ENCODE measurements around the gene FNDC11.
"Not testable (repeated sequence)": the region's sequence is repeated elsewhere in the genome, so short reads cannot be mapped to it uniquely, and the experiment has no call there.

Gene FNDC11, protein sequence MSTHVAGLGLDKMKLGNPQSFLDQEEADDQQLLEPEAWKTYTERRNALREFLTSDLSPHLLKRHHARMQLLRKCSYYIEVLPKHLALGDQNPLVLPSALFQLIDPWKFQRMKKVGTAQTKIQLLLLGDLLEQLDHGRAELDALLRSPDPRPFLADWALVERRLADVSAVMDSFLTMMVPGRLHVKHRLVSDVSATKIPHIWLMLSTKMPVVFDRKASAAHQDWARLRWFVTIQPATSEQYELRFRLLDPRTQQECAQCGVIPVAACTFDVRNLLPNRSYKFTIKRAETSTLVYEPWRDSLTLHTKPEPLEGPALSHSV

DNA sequence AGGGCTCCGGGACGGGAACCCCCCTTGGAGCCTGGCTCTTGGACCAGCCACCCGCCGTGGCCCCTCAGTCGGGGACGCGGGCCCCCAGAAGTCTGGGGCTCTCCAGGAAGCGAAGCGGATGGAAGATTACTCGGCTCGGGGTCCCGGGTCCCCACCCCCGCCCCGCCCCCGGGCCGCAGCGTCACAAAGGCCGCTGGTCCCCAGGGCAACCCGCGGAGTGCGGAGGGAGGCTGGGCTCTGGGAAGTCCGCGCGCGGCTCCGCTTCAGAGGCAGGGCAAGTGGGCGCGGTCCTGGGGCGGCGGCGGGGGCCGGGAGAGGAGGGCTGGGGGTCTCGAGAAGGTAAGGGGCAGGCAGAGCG lies at the start of gene FNDC11:
TSS of gene FNDC11 (plus strand) at position 227 of the 358 bp plus-strand sequence. CDS start 1,505 bp downstream, outside the sequence.
- no peak for DNase-seq (ENCODE audit: low read depth in 3 of 3)

DNA sequence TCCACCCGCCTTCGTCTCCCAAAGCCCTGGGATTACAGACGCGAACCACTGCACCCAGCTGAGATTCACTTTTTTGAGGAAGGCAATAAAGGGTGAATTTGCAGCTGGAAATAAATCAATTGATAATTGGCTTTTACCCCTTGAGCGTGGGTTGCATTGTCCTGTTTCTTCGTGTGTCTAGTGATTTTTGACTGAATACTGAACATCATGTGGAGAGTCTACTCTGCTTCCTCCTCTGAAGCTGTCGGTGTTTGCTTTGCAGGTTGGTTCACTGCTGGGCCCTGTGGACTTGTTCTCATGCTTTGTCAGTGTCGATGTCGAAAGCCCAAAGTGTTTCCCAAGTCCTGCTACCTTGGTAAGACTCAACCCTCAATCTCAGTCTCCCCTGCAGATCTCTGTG lies 49.3 kb upstream of the FNDC11 start:
- no peak for DNase-seq (ENCODE audit: low read depth in 3 of 3)

DNA sequence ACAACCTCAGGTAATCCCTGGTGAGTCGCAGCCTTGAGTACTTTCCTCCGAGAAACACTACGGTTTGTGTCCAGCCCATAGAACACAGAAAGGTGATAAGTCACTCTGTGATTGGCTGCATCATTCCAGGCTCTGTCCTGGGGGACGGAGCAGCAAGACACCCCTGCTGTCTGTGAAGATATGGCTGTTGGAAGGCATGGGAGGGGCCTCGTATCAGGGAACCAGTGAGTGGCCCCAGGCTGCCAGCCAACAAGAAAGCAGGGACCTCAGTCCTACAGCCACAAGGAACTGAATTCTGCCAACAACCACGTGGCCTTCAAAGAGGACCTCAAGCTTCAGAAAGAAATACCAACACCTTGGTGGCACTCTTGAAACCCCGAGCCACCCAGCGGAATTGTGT lies 48.7 kb upstream of the FNDC11 start:
- DNase-seq (ENCODE audit: low read depth in 3 of 3): no peak

DNA sequence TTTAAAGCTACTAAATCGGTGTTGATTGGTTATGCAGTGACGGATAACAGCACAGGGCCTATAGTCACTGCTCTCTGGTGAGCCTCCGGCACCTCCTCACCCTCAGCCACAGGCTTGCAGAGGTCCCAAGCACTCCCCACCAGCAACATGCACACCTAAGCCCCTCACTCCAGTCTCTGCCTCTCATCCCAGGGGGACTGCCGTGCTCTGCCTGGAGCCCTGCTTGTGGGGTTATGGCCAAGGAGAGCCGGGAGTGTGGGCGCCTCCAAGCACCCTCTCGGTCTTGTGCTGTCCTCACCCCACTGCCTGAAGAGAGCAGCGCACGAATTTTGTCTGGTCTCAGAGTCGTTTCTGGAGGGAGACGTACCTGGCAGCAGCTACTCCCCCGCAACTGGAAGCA lies 48.2 kb upstream of the FNDC11 start:
- no peak for DNase-seq (ENCODE audit: low read depth in 3 of 3)

DNA sequence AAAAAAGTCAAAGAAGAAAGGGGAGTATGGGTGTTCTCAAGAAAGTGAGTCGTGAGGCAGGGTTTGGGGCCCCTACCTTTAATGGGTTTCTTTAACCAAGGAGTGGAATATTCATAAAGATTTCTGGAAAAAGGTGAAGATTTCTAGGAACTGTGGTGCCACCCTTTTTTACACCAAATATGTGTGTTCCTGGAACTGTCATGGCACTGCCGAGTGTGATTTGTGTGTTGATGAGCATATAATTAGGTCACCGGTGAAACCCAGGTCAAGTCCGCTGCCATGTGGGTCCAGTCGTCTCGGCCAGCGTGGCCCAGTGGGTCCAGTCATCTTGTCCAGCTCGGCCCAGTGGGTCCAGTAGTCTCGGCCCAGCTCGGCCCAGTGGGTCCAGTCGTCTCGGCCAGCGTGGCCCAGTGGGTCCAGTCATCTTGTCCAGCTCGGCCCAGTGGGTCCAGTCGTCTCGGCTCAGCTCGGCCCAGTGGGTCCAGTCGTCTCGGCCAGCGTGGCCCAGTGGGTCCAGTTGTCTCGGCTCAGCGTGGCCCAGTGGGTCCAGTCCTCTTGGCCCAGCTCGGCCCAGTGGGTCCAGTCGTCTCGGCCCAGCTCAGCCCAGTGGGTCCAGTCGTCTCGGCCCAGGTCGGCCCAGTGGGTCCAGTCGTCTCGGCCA lies 46.7 kb upstream of the FNDC11 start:
- no peak for DNase-seq (ENCODE audit: low read depth in 3 of 3)

DNA sequence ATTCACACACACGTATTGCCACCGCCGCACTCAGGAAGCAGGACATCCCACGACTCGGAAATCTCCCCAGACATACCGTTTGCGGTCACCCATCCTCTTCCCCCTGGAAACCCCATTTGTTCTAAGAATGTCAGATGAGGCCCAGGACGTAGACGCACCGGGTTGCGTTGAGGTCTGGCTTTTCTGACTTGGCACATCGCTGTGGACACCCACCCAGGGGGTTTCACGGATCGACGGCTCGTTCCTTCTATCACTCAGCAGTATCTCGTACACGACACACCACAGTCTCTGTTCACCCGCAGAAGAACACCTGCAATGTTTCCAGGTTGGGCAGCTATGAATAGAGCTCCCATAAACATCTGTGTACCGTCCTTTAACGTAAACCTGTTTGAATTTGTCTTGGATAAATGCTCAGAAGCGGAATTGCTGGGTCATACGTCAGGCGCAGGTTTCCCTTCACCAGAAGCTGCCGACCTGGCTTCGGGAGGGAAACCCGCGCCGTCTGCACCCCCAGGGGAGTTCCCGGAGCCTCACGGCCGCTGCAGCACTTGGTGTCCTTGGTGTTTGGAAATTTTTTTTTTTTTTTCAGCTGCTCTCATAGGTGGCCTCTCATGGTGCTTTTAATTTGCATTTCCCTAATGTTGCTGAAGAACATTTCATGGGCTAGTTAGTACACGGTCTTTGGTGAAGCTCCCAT lies 45.7 kb upstream of the FNDC11 start:
- DNase-seq (ENCODE audit: low read depth in 3 of 3): no peak

DNA sequence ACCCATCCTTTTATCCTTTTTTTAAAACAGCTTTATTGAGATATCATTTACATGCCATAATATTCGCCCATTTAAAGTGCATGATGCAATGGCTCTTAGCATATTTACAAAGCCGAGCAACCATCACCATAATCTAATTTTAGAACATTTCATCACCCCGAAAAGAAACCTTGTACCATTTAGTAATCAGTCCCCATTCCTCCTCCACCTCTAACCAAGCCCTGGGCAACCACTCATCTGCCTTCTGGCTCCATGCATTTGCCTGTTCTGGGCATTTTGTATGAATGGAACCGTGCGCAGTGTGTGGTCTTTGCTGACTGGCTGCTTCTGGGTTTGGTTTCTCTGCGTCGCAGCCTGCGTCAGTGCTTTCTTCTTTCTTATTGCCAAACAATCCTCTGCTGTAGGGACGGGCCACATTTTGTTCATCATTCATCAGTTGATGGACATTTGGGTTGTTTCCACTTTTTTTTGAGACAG lies 44.8 kb upstream of the FNDC11 start:
- no peak for DNase-seq (ENCODE audit: low read depth in 3 of 3)

DNA sequence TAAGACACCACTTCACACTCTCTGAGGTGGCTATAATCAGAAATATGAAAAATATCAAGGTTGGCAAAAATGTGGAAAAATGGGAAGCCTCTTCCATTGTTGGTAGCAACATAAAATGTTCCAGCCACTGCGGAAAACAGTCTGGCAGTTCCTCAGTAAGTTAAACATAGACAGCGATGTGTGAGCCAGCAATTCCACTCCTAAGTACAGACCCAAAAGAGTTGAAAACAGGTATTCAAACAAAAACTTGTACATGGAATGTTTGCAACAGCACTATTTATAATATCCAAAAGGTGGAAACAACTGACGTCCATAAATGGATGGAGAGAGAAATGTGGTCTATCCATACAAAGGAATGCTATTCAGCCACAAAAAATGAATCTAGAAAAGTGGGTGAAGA lies 40.8 kb upstream of the FNDC11 start:
- no peak for DNase-seq (ENCODE audit: low read depth in 3 of 3)

DNA sequence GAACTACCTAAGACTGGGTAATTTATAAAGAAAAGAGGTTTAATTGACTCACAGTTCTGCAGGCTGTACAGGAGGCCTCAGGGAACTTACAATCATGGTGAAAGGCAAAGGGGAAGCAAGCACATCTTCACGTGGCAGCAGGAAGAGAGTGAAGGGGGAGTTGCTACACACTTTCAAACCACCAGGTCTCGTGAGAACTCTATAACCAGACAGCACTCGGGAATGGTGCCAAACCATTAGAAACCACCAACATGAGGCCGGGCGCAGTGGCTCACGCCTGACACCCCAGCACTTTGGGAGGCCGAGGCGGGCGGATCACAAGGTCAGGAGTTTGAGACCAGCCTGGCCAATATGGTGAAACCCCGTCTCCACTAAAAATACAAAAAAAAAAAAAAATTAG lies 39.4 kb upstream of the FNDC11 start:
- not testable (repeated sequence) for DNase-seq (ENCODE audit: low read depth in 3 of 3)

DNA sequence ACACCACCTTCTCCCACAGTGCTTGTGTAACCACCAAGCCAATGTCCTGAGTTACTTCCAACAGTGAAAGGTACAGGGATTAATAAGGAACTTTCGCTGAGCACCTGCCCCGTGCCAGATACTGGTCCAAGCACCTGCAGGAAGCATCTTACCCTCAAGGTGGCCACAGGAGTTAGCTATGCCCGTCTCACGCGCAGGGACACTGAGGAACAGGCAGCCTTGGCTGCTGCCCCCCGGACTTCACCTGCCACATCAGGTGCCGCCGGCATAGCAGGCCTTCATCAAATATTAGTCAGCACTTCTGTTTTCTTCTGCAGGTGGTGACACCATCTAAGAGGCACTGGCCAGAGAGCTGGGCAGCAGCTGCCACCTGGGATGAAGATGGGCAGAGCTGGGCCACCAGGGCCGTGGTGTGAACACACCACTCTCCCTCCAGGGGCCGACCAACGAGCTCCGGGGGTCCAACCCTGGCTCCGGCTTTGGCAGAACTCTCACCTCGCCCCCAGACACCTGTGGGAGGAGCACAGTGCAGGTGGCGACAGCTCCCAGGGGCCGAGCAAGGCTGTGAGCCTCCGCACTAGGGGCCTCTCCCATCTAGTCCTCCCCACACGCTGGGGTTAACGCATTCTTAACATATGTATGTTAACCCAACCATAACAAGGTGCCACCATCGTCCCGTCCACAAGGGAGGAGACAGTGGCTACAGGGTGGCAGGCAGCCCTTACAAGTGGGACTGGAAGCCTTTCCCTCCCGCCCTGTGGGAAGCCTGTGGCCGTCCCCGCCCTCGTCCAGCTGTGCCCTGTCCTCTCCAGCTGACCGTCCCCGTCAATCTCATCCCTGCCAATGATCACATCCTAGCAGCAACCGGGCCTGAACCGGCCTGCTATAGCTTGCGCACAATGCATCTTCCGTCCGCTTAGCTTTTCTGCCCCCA lies 36.3 kb upstream of the FNDC11 start:
- DNase-seq (ENCODE audit: low read depth in 3 of 3): no peak

DNA sequence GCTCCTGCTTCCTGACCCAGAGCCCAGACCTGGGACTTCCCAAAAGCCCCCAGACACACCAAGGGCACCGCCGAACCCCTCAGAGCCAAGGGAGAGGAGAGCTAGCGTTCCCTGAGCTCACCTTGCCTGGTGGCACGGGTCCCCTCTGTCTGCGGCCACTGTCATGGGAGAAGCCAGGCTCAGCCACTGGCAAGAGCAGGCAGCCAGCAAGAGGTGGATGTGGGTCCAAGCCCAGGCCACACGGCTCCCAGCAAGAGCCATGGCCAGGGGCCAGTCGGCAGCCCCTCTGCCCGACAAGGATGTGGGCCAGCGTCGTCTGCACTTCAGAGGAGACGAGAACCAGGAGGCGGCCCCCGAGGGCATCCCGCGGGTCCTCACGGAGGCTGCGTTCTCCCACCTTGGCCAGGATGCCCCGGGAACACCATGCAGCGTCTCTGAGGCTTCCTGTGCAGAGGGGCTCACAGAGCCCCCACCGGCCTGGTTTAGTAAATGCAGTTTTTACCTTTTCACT lies 35.6 kb upstream of the FNDC11 start:
- no peak for DNase-seq (ENCODE audit: low read depth in 3 of 3)

DNA sequence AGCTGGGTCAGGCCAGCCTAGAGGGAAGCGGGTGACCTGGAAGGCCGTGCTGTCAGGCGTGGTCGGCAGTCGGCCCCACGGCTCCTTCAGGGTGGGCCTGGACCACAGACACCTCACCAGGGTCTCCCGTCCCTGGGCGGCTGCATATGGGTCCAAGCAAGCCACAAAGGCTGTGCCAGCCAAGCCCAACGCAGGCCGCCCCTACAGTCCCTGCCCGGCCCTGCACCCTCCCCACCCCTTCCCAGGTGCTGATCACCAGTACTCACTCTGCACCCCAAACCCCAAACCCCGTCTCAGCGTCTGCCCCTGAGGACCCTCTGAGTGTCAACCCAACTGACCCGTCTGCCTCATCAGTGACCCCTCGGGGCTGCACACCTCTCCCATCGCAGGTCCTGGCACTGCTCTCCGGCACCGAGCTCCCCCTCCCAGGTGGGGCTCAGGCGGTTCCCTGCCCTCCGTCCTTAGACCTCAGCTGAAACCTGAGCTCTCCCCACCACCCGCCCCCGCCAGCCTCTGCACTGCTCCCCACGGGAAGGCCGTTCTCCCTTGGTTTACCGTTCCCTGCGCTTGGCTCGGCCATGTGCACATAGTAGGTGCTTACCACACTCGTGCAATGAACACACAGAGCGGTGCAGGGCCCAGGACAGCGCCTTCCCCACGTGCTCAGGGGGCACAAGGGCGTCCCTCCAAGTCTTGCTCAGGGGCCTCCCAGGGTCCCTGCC lies 34.9 kb upstream of the FNDC11 start:
- no peak for DNase-seq (ENCODE audit: low read depth in 3 of 3)

DNA sequence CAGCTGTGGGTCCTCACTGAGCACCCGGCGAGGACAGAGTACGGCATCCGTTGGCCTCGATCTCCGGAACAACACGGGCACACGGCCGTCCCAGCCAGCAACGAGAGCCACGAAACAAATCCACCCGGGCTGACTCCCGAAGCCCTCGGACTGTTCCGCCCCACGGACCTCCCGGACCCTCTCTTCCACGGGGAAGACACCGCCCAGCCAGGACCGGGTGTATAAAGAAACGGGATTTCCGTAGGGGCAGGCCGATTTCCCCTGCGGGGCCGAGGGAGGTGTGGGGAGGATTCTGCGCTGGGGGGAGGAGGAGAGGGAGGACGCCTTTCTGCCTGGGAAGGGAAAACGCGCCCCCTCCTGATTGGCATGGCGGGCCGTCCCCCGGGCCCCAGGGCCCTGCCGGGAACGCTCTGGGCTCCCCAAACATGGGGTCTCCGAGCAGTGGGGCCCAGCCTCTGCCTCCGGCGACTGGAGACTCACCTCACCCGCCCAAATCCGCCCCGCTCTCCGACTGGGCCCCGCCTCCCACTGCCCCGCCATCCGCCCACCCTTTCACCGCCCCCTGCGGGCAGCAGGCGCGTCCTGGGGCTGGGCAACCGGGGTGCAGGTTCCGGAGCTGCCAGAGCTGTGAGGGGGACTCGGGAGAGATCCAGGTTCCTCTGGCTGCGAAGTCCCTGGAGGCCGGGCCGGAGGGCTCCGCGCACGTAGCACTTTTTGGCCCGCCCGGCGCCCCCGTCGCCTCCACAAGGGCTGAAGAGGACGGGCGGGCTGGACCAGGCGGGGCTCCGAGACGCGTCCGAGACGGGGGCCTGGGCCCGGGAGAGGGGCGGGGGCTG lies 34.1 kb upstream of the FNDC11 start:
- DNase-seq (ENCODE audit: low read depth in 3 of 3): peak in 2 of 3 donors; percentile 35 to 50

DNA sequence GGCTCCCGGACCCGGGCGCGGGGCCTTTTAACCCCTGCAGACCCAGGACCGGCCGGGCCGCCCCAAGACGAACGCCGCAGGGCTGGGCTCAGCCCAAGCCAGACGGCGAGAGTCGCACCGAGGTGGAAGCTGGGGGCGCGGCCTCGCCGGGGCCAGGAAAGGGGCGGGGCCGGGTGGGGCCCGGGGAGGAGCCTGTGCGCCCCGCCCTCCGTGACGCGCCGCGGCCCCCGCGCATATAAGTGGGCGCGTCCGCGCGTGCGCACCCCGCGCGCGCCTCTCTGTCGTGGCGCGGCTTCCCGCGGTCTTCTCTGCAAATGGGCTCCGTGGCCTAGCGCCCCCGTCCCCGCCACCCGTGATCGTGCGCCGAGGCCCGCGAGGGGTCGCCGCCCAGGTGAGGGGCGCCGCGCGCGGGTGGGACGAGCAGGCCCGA lies 33.4 kb upstream of the FNDC11 start, which contains the start of gene PPDPF:
TSS of gene PPDPF (plus strand) at position 262 of the 430 bp plus-strand sequence. CDS start 544 bp downstream, outside the sequence.
- peak; percentile 69 to 79 (median 70) for DNase-seq (ENCODE audit: low read depth in 3 of 3)

DNA sequence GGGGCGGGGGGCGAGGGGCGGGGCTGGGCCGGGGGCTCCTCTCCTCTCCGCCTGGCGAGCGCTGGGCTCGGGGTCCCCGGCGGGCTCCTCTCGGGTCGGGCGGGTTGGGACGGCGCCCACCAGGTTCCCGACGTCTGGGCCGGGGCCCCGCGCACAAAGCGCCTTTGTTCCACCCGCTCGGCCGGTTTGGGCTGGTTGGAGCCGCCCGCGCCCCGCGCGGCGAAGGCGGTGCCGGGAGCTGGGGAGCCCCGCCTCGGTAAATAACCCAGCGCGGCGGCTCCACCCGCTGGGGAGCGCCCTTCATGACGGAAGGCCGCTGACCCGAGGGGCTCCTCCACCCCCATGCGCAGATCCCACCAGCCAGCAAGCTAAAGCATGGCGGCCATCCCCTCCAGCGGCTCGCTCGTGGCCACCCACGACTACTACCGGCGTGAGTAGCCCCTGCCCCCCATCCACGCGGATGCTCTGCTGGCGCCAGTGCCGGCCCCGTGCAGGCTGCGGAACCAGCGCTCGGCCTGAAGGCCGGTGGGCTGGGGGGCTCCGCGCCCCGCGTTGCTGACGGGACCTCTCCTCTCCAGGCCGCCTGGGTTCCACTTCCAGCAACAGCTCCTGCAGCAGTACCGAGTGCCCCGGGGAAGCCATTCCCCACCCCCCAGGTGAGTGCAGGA lies 32.9 kb upstream of the FNDC11 start:
- peak; percentile 39 to 68 (median 57) for DNase-seq (ENCODE audit: low read depth in 3 of 3)

DNA sequence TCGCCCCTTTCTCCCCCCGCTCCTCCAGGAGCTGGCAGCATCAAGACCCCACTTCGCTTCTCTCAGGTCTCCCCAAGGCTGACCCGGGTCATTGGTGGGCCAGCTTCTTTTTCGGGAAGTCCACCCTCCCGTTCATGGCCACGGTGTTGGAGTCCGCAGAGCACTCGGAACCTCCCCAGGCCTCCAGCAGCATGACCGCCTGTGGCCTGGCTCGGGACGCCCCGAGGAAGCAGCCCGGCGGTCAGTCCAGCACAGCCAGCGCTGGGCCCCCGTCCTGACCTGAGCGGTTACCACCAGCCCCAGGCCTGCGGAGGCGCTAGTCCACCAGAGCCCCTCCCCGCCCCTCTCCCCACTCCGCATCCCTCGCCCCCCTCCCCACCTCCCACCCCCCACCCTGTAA lies 32.4 kb upstream of the FNDC11 start:
- DNase-seq (ENCODE audit: low read depth in 3 of 3): no peak

DNA sequence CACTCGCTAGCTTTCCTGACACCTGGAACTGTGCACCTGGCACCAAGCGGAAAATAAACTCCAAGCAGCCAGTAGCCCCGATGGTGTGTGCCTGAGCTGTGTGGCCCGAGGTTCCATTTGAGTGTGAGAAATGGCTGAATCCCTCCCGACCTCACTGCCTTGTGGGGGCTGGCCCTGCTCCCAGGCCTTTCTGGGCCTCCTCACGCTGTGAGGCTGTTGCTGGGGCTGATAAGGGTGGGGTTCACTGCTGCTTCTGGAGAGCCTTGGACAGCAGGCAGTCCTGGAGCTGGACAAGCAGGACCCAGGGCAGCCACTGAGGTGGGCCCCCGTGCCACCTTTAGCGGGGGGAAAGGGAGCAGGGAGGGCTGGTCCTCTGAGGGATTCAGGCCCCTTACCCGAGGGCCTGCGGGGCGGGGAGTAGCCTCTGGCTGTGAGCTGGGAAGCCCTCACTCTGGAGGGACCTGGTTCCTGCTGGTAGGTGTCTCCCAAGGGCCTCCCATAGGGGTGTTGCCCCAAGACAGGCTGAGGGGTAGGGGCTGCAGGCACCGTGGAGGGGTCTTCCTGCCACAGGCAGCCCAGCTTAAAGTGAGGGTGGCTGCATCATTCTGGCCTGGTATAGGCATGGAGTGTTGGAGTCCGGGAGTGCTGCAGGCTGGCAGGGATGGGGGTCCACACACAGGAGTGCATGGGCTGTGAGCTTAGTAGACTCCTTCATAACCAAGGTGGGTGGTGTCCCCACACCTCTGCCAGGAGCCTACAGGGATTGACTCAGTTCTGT lies 31.7 kb upstream of the FNDC11 start:
- no peak for DNase-seq (ENCODE audit: low read depth in 3 of 3)

DNA sequence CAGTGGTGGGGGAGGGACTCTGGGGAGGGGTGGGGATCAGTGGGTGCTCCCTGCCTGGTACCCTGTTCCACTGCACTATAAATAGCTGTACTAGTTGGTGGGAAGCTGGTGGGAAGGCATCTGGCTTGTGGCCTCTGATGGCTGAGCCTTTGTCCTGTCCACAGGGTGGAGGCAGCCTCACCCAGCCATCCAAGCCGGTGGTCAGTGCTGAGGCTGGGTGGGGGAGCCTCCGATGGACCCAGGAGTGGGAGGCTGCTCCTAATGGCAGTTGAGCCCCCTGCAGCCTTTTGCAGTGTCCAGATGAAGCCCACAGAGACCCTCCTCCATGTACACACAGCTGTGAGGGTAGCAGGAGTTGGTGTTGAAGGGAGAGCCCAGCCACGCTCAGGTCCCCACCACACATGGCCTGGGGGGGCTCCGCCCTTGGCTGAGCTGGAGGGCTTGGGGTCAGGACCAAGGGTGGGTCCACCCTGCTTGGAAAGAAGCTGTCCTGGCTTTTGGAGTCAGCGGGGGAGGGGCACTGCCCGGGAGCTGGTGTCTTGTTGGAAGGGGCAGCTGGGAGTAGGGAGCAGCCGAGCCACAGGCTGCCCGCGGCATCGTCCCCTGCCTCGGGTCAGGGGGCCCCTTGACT lies 30.9 kb upstream of the FNDC11 start:
- DNase-seq (ENCODE audit: low read depth in 3 of 3): no peak

Data from stimulated activated CD4-positive, alpha-beta T cell treated with anti-CD3 and anti-CD28 coated beads, TNF-alpha, amount 100 ng/mL, for 48 hours (primary cell).